KMS-11 (cell line): ENCODE measurements around the gene GALNT9.

Source experiments
- H2AFZ ChIP-seq: fragments of 200-600 bp; sonication (generic); 2 replicates; pipeline ENCODE4 v1.6.1; 2016; ENCODE audit warnings: antibody characterized with exemption, mixed run types, low read depth
- H3K27ac ChIP-seq: fragments of 200-600 bp; sonication (generic); 2 replicates; pipeline ENCODE4 v1.6.1; 2016; ENCODE audit warnings: mild to moderate bottlenecking, mixed run types
- H3K27me3 ChIP-seq: fragments of 200-600 bp; sonication (generic); 2 replicates; pipeline ENCODE4 v1.6.1; 2017; ENCODE audit warnings: mild to moderate bottlenecking, low read depth, mixed run types, moderate library complexity; ENCODE audit not compliant: insufficient read depth
- H3K36me3 ChIP-seq: fragments of 200-600 bp; sonication (generic); 2 replicates; pipeline ENCODE4 v1.6.1; 2017; ENCODE audit warnings: mild to moderate bottlenecking, mixed run types; ENCODE audit not compliant: insufficient read depth
- H3K4me1 ChIP-seq: fragments of 200-600 bp; sonication (generic); 2 replicates; pipeline ENCODE4 v1.6.1; 2016; ENCODE audit warnings: mild to moderate bottlenecking, low read depth, mixed run types; ENCODE audit not compliant: poor library complexity, severe bottlenecking
- H3K4me2 ChIP-seq: fragments of 200-600 bp; sonication (generic); 2 replicates; pipeline ENCODE4 v1.7.0; 2016; ENCODE audit warnings: mild to moderate bottlenecking, mixed run types
- H3K4me3 ChIP-seq: fragments of 200-600 bp; sonication (generic); IDR thresholded peaks from 2 replicates; pipeline ENCODE4 v1.6.1; 2017; ENCODE audit warnings: low read depth, low read length, mixed read lengths; ENCODE audit not compliant: insufficient read depth
- H3K79me2 ChIP-seq: fragments of 200-600 bp; sonication (generic); 2 replicates; pipeline ENCODE4 v1.6.1; 2016; ENCODE audit warnings: low read depth, mixed run types; ENCODE audit not compliant: insufficient read depth
- H3K9ac ChIP-seq: fragments of 200-600 bp; sonication (generic); 2 replicates; pipeline ENCODE4 v1.6.1; 2016; ENCODE audit warnings: mild to moderate bottlenecking, mixed run types
- H4K20me1 ChIP-seq: fragments of 200-600 bp; sonication (generic); 2 replicates; pipeline ENCODE4 v1.6.1; 2016; ENCODE audit warnings: mild to moderate bottlenecking, mixed run types; ENCODE audit not compliant: insufficient read depth
- TF ChIP-seq, protein P1 (sequence below): fragments of 200-600 bp; sonication (generic); conservative IDR thresholded peaks from 2 replicates; pipeline ENCODE4 v1.6.1; 2017; ENCODE audit warnings: low read depth, mild to moderate bottlenecking, antibody characterized with exemption, low read length, moderate library complexity, mixed read lengths

The GALNT9 gene

GRCh38 chr12:132258543-132258942 lies 70.8 kb downstream of the GALNT9 start:
- Histone ChIP-seq H3K4me1 (no peaks in the 10 kb centered on the region), H4K20me1 (no peaks in the 10 kb centered on the region), H3K36me3 (no peaks in the 10 kb centered on the region), H3K9ac (no peak overlapping the region), H3K27ac (no peak overlapping the region), H3K27me3 (peaks cover 3% of the 10 kb centered on the region; the same call in 1 of the 2 replicates), H3K4me3 (no peak overlapping the region), H3K4me2 (no peak overlapping the region), H3K79me2 (no peaks in the 10 kb centered on the region), H2AFZ (no peak overlapping the region)
- TF ChIP-seq, protein P1, sequence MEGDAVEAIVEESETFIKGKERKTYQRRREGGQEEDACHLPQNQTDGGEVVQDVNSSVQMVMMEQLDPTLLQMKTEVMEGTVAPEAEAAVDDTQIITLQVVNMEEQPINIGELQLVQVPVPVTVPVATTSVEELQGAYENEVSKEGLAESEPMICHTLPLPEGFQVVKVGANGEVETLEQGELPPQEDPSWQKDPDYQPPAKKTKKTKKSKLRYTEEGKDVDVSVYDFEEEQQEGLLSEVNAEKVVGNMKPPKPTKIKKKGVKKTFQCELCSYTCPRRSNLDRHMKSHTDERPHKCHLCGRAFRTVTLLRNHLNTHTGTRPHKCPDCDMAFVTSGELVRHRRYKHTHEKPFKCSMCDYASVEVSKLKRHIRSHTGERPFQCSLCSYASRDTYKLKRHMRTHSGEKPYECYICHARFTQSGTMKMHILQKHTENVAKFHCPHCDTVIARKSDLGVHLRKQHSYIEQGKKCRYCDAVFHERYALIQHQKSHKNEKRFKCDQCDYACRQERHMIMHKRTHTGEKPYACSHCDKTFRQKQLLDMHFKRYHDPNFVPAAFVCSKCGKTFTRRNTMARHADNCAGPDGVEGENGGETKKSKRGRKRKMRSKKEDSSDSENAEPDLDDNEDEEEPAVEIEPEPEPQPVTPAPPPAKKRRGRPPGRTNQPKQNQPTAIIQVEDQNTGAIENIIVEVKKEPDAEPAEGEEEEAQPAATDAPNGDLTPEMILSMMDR, result no peak

- no peak overlapping the region for H3K4me3 ChIP-seq
- H2AFZ ChIP-seq, result no peak overlapping the region
- no peak overlapping the region for H3K9ac ChIP-seq
- no peaks in the 10 kb centered on the region for H3K79me2 ChIP-seq
- H3K4me2 ChIP-seq, result no peak overlapping the region
- H3K36me3 ChIP-seq, result no peaks in the 10 kb centered on the region
- no peaks in the 10 kb centered on the region for H3K4me1 ChIP-seq
- no peak overlapping the region for H3K27ac ChIP-seq
- TF ChIP-seq, protein P1, result no peak
- no peaks in the 10 kb centered on the region for H4K20me1 ChIP-seq
- peaks cover 3% of the 10 kb centered on the region; the same call in 1 of the 2 replicates for H3K27me3 ChIP-seq
Measured at GRCh38 chr12:132257955-132258490, 71.4 kb downstream of the GALNT9 start.

GRCh38 chr12:132257206-132257954 lies 72.0 kb downstream of the GALNT9 start:
- Histone ChIP-seq H3K27me3 (peaks cover 3% of the 10 kb centered on the region; the same call in 1 of the 2 replicates), H3K27ac (no peak overlapping the region), H3K9ac (no peak overlapping the region), H2AFZ (no peak overlapping the region), H3K4me1 (no peaks in the 10 kb centered on the region), H3K36me3 (no peaks in the 10 kb centered on the region), H3K4me2 (no peak overlapping the region), H4K20me1 (no peaks in the 10 kb centered on the region), H3K4me3 (no peak overlapping the region), H3K79me2 (no peaks in the 10 kb centered on the region)
- TF ChIP-seq, protein P1, result no peak

DNA sequence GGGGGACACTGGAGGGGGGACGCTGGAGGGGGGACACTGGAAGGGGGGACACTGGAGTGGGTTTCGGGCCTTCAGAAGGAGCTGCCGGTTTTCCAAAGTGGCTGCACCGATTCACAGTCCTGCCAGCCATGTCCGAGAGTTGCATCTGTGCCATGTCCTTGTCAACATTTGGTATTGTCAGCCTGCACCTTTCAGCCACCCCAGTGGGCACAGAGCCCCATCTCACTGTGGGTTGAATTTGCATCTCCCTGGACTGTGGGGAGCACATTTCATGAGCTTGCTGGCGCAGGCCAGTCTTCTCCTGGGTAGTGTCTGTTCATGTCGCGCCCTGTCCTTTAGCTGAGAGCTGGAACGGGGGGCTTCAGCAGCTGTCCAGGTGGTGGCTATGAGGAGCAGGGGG lies 72.7 kb downstream of the GALNT9 start:
- Histone ChIP-seq H3K79me2 (no peaks in the 10 kb centered on the region), H3K36me3 (no peaks in the 10 kb centered on the region), H3K9ac (no peak overlapping the region), H3K4me1 (no peaks in the 10 kb centered on the region), H4K20me1 (no peaks in the 10 kb centered on the region), H3K4me2 (no peak overlapping the region), H2AFZ (no peak overlapping the region), H3K27me3 (peaks cover 3% of the 10 kb centered on the region; the same call in 1 of the 2 replicates), H3K27ac (no peak overlapping the region), H3K4me3 (no peak overlapping the region)
- TF ChIP-seq, protein P1, result no peak
